ENCODE results near the gene PKN3.

GRCh38 chr9:128727640-128728248, 25.4 kb downstream of the PKN3 start:
- TF ChIP-seq CTCF (conservative IDR thresholded peaks at IDR 0.05; ENCODE audit: low read depth, low read length) (no peak), EZH2 (IDR thresholded peaks at IDR 0.05; ENCODE audit: low read length, unreplicated experiment) (no peak)
